ENCODE data around the gene ADRB1.

DNA sequence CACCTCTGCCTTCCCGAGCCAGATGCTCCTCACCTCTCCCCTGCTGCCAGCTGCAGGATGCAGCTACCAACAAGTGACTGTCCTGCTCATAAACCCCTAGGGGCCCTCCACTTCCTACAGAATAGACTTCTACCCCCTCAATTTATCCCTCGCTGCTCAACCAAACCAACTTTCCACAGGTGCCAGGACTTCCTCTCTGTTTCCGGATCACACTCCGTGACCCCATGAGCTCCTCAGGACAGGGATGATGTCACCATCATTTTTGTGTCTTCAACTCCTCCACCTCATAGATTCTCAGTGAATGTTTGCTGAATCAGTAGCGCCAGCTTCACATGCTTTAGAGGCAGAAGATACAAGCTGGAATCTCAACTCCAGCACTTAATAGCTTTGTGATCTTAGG is 25.8 kb upstream of the ADRB1 start:
- TF ChIP-seq, protein P1, sequence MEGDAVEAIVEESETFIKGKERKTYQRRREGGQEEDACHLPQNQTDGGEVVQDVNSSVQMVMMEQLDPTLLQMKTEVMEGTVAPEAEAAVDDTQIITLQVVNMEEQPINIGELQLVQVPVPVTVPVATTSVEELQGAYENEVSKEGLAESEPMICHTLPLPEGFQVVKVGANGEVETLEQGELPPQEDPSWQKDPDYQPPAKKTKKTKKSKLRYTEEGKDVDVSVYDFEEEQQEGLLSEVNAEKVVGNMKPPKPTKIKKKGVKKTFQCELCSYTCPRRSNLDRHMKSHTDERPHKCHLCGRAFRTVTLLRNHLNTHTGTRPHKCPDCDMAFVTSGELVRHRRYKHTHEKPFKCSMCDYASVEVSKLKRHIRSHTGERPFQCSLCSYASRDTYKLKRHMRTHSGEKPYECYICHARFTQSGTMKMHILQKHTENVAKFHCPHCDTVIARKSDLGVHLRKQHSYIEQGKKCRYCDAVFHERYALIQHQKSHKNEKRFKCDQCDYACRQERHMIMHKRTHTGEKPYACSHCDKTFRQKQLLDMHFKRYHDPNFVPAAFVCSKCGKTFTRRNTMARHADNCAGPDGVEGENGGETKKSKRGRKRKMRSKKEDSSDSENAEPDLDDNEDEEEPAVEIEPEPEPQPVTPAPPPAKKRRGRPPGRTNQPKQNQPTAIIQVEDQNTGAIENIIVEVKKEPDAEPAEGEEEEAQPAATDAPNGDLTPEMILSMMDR (IDR thresholded peaks at IDR 0.05), result no peak
- TF ChIP-seq POLR2A (IDR thresholded peaks at IDR 0.05), result no peak

Data from upper lobe of left lung (tissue), 4 donors.